ENCODE measurements around the gene PACSIN3. TPM values are rescaled to one million over a fixed set of nuclear protein-coding genes. Genes with fewer than 3 reads are reported as not detected.

Gene PACSIN3
- total RNA-seq, 1 experiment from 2014 or later: 63.1 TPM

- no TSS peak for BruUV-seq (replicated peaks)
- RAD21 ChIA-PET (ENCODE audit: low non-redundant PET in 1 of 2, low total read pairs in 2 of 2, uncharacterized antibody in 2 of 2, unreplicated experiment in 2 of 2): no interaction called here
- H3K27ac ChIP-seq (ENCODE audit: low read depth, low read length): no peak overlapping the region
- POLR2A ChIA-PET: no interaction called here
- TF ChIP-seq CTCF (IDR thresholded peaks at IDR 0.05 in 2 of 3, conservative IDR thresholded peaks at IDR 0.05 in 1 of 3; ENCODE audit: borderline replicate concordance in 1 of 3, insufficient read depth in 1 of 3, low read depth in 2 of 3, low read length in 2 of 3): no peak
- no peak for TF ChIP-seq MAX (IDR thresholded peaks at IDR 0.05)
- no peak for TF ChIP-seq CBX3 (IDR thresholded peaks at IDR 0.05; ENCODE audit: low read depth)
- TF ChIP-seq RAD21 (IDR thresholded peaks at IDR 0.05; ENCODE audit: low read depth): no peak
- TF ChIP-seq ELF1 (IDR thresholded peaks at IDR 0.05; ENCODE audit: borderline replicate concordance, low read depth): no peak
- TF ChIP-seq SIN3A (IDR thresholded peaks at IDR 0.05; ENCODE audit: low read depth): no peak
- no peak for TF ChIP-seq CEBPB (IDR thresholded peaks at IDR 0.05; ENCODE audit: low read depth)
- no peak for TF ChIP-seq EZH2phosphoT487 (IDR thresholded peaks at IDR 0.05; ENCODE audit: borderline replicate concordance)
- no peak for TF ChIP-seq TCF7L2 (IDR thresholded peaks at IDR 0.05; ENCODE audit: borderline replicate concordance, extremely low read depth, insufficient read depth, insufficient read length)
- TF ChIP-seq ATF3 (IDR thresholded peaks at IDR 0.05): no peak
- TF ChIP-seq REST (IDR thresholded peaks at IDR 0.05; ENCODE audit: low read depth): no peak
- TF ChIP-seq ZNF274 (IDR thresholded peaks at IDR 0.05; ENCODE audit: low read depth, low read length): no peak
- TF ChIP-seq ZFX (IDR thresholded peaks at IDR 0.05): no peak
- no peak for TF ChIP-seq FOSL1 (IDR thresholded peaks at IDR 0.05; ENCODE audit: low read depth)
- no peak for TF ChIP-seq ZBTB33 (IDR thresholded peaks at IDR 0.05; ENCODE audit: extremely low read depth, insufficient replicate concordance, low read length)
- no peak for TF ChIP-seq JUND (IDR thresholded peaks at IDR 0.05)
- TF ChIP-seq POLR2A (IDR thresholded peaks at IDR 0.05; ENCODE audit: borderline replicate concordance, extremely low read depth, insufficient read depth, insufficient read length): no peak
- TF ChIP-seq YY1 (IDR thresholded peaks at IDR 0.05; ENCODE audit: extremely low read depth, insufficient replicate concordance, low read depth, low read length): no peak
- no peak for TF ChIP-seq EGR1 (IDR thresholded peaks at IDR 0.05; ENCODE audit: low read depth)
- TF ChIP-seq SP1 (IDR thresholded peaks at IDR 0.05; ENCODE audit: low read depth): no peak
- CTCF ChIA-PET: no interaction called here
- H3K79me2 ChIP-seq (ENCODE audit: insufficient read depth, low read length): no peaks in the 10 kb centered on the region
- H2AFZ ChIP-seq (ENCODE audit: low read depth, low read length, poor library complexity, severe bottlenecking): no peak overlapping the region
- H3K9ac ChIP-seq (ENCODE audit: low read length): no peak overlapping the region
- no peaks in the 10 kb centered on the region for H3K36me3 ChIP-seq (ENCODE audit: control insufficient read depth in 1 of 2, insufficient read depth in 2 of 2, low read length in 2 of 2)
- H3K4me2 ChIP-seq (ENCODE audit: low read length): no peak overlapping the region
- DNase-seq (ENCODE audit: low read depth, low spot score) (no peak), ATAC-seq (no peak)
- intact Hi-C loops (cut with micrococcal nuclease): no loop called here
- H4K20me1 ChIP-seq (ENCODE audit: insufficient read depth): no peaks in the 10 kb centered on the region
- H3K4me3 ChIP-seq (replicated peaks in 1 of 2; ENCODE audit: low read depth in 1 of 2, low read length in 2 of 2): no peak overlapping the region
- H3K27me3 ChIP-seq (ENCODE audit: insufficient read depth, low read length): no peaks in the 10 kb centered on the region
- no peaks in the 10 kb centered on the region for H3K9me3 ChIP-seq (ENCODE audit: control insufficient read depth in 1 of 2, insufficient read depth in 1 of 2, low read depth in 1 of 2, low read length in 2 of 2)
- no peaks in the 10 kb centered on the region for H3K9me2 ChIP-seq (ENCODE audit: insufficient read depth)
- peaks cover 7 to 20% of the 10 kb centered on the region in 2 experiments for H3K4me1 ChIP-seq (ENCODE audit: control insufficient read depth in 1 of 2, insufficient read depth in 2 of 2, low read length in 2 of 2)
Observed at GRCh38 chr11:47208628-47209027, 22.4 kb upstream of the PACSIN3 start.

Measured in HCT116 (cell line).